ENCODE measurements around the gene LPCAT3.

DNA sequence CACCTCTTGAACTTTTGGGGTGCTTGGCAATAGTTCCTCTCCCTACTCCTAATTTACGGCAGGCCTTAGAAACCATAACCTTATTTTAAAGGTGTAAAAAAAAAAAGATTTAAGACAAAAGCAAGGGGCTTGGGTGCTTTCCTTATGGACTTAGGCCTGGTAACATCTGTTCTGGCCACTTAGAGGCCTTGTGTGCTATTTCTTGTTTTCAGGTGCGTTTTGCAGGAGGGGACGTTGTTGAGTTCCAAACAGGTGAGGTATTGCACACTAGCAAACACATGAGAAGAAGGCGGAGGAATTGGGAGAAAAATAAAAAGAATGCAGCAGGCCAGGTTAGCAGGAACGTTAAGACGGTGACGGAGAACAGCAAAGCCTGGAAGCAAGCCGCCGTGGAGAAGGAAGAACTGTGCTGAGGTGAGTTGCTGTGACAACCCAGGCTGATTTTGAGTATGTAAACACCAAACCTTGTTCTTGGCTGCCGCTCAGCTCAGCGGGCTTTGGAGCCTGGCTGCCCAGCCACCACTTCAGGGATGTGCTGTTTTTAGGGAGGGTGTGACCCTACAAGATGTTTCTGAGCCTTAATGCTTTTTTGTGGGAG, 30.2 kb downstream of the LPCAT3 start:
- no peak for TF ChIP-seq ZNF263 (CRISPR knock-in tag; IDR thresholded peaks at IDR 0.05)
- TF ChIP-seq MZF1 (CRISPR knock-in tag; IDR thresholded peaks at IDR 0.05; ENCODE audit: borderline replicate concordance), result no peak
- no peak for TF ChIP-seq HDAC1 (CRISPR knock-in tag; IDR thresholded peaks at IDR 0.05)
- TF ChIP-seq IRF2 (CRISPR knock-in tag; IDR thresholded peaks at IDR 0.05), result no peak
- TF ChIP-seq MYNN (CRISPR knock-in tag; IDR thresholded peaks at IDR 0.05; ENCODE audit: low read depth), result no peak
- no peak for TF ChIP-seq EZH2 (conservative IDR thresholded peaks at IDR 0.05; ENCODE audit: low read depth, low read length)
- TF ChIP-seq ZNF703 (CRISPR knock-in tag; IDR thresholded peaks at IDR 0.05; ENCODE audit: borderline replicate concordance), result no peak

All from HepG2 (cell line).